Thoracic aorta (tissue), 2 donors: ENCODE results near the gene ADAMTS12. TPM values are rescaled to one million over a fixed set of nuclear protein-coding genes. Genes with fewer than 3 reads are reported as not detected.

ENCODE experiments used
- ATAC-seq: fragments of 150-250 bp; one replicate; pipeline ENCODE4 v1.8.0; 2017; ENCODE audit warnings: low read depth; ENCODE audit not compliant: insufficient number of reproducible peaks, low FRiP score
- DNase-seq: peaks from one replicate; pipeline ENCODE4 v3.0.0-alpha.2; 2020; ENCODE audit warnings: low spot score
- H3K27ac ChIP-seq, 2 donors: fragments of 200-600 bp; sonication (generic); 1 replicate in 1 of 2; 2 replicates in 1 of 2; pipeline ENCODE4 v1.5.1; 2016; ENCODE audit warnings: mild to moderate bottlenecking in 2 of 2, moderate library complexity in 2 of 2
- H3K27me3 ChIP-seq: fragments of 200-600 bp; sonication (generic); replicated peaks from 2 replicates; pipeline ENCODE4 v1.6.0; 2016; ENCODE audit warnings: mild to moderate bottlenecking; ENCODE audit not compliant: insufficient read depth
- H3K36me3 ChIP-seq: fragments of 200-600 bp; sonication (generic); one replicate; pipeline ENCODE4 v1.5.1; 2016
- H3K4me1 ChIP-seq, 2 donors: fragments of 200-600 bp; sonication (generic); 1 replicate in 1 of 2; 2 replicates in 1 of 2; pipeline versions ENCODE4 v1.5.1 to v1.6.0; 2016; ENCODE audit warnings: low read depth in 2 of 2, mild to moderate bottlenecking in 1 of 2; ENCODE audit not compliant: control insufficient read depth in 1 of 2
- H3K4me3 ChIP-seq: fragments of 200-600 bp; sonication (generic); 2 replicates; pipeline ENCODE4 v1.5.1; 2016; ENCODE audit warnings: mild to moderate bottlenecking
- H3K9me3 ChIP-seq: fragments of 200-600 bp; sonication (generic); 2 replicates; pipeline ENCODE4 v1.5.1; 2016
- CTCF ChIP-seq: fragments of 200-600 bp; sonication (generic); IDR thresholded peaks from one replicate; pipeline ENCODE4 v1.5.1; 2019; ENCODE audit warnings: antibody characterized with exemption
- total RNA-seq, 2 donors: library from RNA; depleted of rRNA; stranded (reverse); fragments of >200 nt; gene quantifications; one replicate each; pipeline versions ENCODE4 v1.1.0 to v1.2.3, GENCODE V29; 2016

The ADAMTS12 gene
- total RNA-seq, 2 donors from 2014 or later: 7.3 to 8.0 TPM

DNA sequence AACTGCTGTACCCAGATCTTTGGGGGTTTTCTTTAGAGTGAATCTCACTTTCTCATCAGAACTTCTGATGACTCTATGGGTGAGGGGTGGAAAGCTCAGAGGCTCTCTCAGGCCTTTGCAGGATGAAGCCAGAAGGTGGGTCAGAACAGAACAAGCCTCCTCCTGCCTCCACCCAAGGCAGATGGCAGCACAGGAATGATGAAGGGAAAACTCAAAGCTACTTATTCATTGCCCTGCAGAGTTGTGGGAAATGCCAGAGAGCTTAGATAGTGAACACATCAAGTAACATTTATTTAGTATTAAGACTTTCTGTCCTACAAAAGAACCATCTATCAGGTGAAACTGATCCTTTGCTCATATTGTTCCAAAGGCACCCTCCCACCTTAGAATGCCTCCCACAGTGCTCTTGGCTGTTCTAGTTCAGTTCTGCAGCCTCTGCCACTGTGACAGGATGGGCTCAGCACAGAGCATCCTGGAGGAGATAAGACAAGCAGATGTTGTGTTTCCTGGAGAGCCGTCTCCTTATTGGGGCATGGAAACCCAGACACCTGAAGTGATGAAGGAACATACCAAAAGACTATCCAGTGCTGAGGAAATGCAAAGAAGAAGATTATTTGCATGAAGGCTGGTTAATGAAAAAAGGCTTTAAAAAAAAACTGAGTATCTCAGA is 146.6 kb downstream of the ADAMTS12 start:
- DNase-seq: no peak
- Histone ChIP-seq H3K4me1 (no peaks in the 10 kb centered on the region), H3K4me3 (no peak overlapping the region), H3K27ac (no peak overlapping the region), H3K9me3 (no peaks in the 10 kb centered on the region), H3K27me3 (no peaks in the 10 kb centered on the region), H3K36me3 (no peaks in the 10 kb centered on the region)
- no peak for ATAC-seq
- TF ChIP-seq CTCF: no peak

- Histone ChIP-seq H3K9me3 (no peaks in the 10 kb centered on the region), H3K4me3 (no peak overlapping the region), H3K27ac (no peak overlapping the region), H3K27me3 (no peaks in the 10 kb centered on the region), H3K4me1 (no peaks in the 10 kb centered on the region), H3K36me3 (no peaks in the 10 kb centered on the region)
- DNase-seq (no peak), ATAC-seq (no peak)
- no peak for TF ChIP-seq CTCF
Observed at GRCh38 chr5:33743099-33743498, 148.7 kb downstream of the ADAMTS12 start.

DNA sequence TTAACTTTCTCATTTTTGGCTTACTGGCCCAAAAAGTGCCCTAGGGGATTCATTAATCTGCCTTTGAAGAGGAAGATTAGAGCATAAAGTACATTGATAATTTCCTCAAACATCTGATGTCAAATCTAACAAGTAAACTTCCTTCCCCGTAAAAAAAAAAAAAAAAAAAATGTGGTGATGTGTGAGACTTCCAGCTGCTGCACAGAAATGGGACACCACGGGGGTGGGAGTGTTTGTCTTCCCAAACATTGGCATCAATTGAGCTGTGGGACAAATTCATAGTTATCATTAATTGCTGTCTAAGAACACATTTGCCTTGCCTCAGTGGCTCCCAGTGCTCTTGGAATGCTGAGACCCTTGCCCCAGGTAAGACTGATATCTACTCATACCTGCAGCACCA is 149.6 kb downstream of the ADAMTS12 start:
- no peak for TF ChIP-seq CTCF
- Histone ChIP-seq H3K4me3 (no peak overlapping the region), H3K36me3 (no peaks in the 10 kb centered on the region), H3K27me3 (no peaks in the 10 kb centered on the region), H3K27ac (no peak overlapping the region), H3K4me1 (no peaks in the 10 kb centered on the region), H3K9me3 (no peaks in the 10 kb centered on the region)
- ATAC-seq (no peak), DNase-seq (no peak)

DNA sequence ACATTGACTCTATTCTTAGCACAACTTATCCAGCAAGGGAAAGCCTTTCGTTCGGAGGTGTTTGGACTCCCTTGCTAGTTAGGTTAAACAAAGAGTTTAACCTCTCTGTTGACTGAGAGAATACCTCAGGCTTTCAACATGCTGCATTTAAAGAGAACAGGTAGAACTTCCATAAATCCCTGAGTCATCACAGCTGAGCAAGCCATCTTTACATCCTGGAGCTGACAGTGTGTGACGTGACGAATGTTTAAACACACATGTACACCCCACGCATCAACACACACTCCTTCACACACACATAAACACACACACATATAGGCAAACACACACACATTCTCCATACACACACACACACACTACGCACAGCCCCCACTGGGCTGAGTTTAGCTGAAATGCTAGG is 152.8 kb downstream of the ADAMTS12 start:
- DNase-seq: no peak
- no peaks in the 10 kb centered on the region for H3K36me3 ChIP-seq
- H3K4me1 ChIP-seq: no peaks in the 10 kb centered on the region
- TF ChIP-seq CTCF: no peak
- H3K27me3 ChIP-seq: no peaks in the 10 kb centered on the region
- H3K9me3 ChIP-seq: no peaks in the 10 kb centered on the region
- ATAC-seq: no peak
- H3K4me3 ChIP-seq: no peak overlapping the region
- no peak overlapping the region for H3K27ac ChIP-seq

DNA sequence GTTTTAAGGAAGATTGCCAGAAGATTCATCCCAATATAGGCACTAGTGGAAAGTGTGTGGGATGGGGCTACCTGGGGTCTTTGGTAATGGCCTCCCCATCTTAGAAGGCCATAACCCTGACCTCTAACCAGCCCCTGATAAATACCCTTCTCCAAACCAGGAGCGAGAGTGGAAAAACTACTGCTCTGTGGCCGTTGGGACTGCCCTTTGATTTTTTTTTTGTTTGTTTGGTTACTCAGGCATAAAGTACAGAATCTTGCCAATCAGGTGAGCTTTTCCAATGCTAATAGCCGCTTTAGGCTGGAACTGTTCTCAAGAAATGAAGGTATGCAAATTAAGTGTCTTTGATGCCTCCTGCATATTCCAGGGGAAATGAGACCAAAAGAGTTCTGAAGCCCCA is 153.7 kb downstream of the ADAMTS12 start:
- Histone ChIP-seq H3K9me3 (no peaks in the 10 kb centered on the region), H3K4me1 (no peaks in the 10 kb centered on the region), H3K27me3 (no peaks in the 10 kb centered on the region), H3K27ac (no peak overlapping the region), H3K36me3 (no peaks in the 10 kb centered on the region), H3K4me3 (no peak overlapping the region)
- ATAC-seq: no peak
- no peak for TF ChIP-seq CTCF
- DNase-seq: no peak
